ENCODE results near the gene CEP57L1. TPM values are rescaled to one million over a fixed set of nuclear protein-coding genes. Genes with fewer than 3 reads are reported as not detected.
"Not testable (repeated sequence)": the region's sequence is repeated elsewhere in the genome, so short reads cannot be mapped to it uniquely, and the experiment has no call there.

Gene CEP57L1
- total and polyA plus RNA-seq, 2 experiments from 2014 or later, result 11.9 to 18.7 TPM

DNA sequence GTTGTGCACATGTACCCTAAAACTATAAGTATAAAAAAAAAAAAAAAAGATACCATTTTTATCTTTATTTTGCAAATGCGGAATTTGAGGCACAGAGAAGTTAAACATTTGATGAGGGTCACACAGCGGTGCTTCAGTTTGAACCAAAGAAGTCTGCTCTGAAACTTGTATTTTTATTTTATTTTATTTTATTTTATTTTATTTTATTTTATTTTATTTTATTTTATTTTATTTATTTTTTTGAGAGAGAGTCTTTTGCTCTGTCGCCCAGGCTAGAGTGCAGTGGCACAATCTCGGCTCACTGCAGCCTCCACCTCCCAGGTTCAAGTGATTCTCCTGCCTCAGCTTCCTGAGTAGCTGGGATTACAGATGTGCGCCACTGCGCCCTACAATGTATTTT, 41.2 kb downstream of the CEP57L1 start:
- H3K27me3 ChIP-seq; H3K36me3 ChIP-seq (replicated peaks; ENCODE audit: insufficient read depth, low read depth); H3K4me3 ChIP-seq; H3K4me2 ChIP-seq; DNase-seq (ENCODE audit: low spot score); H3K79me2 ChIP-seq; H2AFZ ChIP-seq; H3K9me3 ChIP-seq (ENCODE audit: low read depth); H4K20me1 ChIP-seq (ENCODE audit: insufficient read depth, poor library complexity, severe bottlenecking); H3K27ac ChIP-seq; H3K4me1 ChIP-seq (ENCODE audit: insufficient read depth); H3K9me2 ChIP-seq (replicated peaks; ENCODE audit: insufficient read depth): not testable (repeated sequence)
- 97% methylated on average over 6 of the region's 6 CpGs for WGBS (ENCODE audit: low lambda C conversion rate, missing lambda C conversion rate)

DNA sequence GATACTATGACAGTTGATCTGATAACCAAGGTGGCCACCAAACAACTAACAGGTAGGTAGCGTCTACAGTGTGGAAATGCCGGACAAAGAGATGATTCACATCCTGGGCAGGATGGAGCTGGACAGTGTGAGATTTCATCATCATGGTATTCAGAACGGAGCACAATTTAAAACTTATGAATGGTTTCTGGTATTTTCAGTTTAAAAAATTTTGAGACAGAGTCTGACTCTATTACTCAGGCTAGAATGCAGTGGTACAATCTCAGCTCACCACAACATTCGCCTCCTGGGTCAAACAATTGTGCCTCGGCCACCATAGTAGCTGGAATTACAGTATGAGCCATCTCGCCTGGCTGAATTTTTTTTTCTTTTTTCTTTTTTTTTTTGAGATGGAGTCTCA, 43.8 kb downstream of the CEP57L1 start:
- H3K4me1 ChIP-seq (ENCODE audit: insufficient read depth), result no peaks in the 10 kb centered on the region
- no peaks in the 10 kb centered on the region for H3K79me2 ChIP-seq
- H3K36me3 ChIP-seq (replicated peaks; ENCODE audit: insufficient read depth, low read depth), result no peaks in the 10 kb centered on the region
- no peaks in the 10 kb centered on the region for H3K27me3 ChIP-seq
- TF ChIP-seq EZH2 (IDR thresholded peaks at IDR 0.05; ENCODE audit: borderline replicate concordance), result no peak
- TF ChIP-seq EZH2phosphoT487 (IDR thresholded peaks at IDR 0.05; ENCODE audit: low read depth, severe bottlenecking, unreplicated experiment), result no peak
- TF ChIP-seq, protein P1, sequence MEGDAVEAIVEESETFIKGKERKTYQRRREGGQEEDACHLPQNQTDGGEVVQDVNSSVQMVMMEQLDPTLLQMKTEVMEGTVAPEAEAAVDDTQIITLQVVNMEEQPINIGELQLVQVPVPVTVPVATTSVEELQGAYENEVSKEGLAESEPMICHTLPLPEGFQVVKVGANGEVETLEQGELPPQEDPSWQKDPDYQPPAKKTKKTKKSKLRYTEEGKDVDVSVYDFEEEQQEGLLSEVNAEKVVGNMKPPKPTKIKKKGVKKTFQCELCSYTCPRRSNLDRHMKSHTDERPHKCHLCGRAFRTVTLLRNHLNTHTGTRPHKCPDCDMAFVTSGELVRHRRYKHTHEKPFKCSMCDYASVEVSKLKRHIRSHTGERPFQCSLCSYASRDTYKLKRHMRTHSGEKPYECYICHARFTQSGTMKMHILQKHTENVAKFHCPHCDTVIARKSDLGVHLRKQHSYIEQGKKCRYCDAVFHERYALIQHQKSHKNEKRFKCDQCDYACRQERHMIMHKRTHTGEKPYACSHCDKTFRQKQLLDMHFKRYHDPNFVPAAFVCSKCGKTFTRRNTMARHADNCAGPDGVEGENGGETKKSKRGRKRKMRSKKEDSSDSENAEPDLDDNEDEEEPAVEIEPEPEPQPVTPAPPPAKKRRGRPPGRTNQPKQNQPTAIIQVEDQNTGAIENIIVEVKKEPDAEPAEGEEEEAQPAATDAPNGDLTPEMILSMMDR (IDR thresholded peaks at IDR 0.05; ENCODE audit: poor library complexity), result no peak
- H3K4me2 ChIP-seq, result no peak overlapping the region
- H3K4me3 ChIP-seq, result no peak overlapping the region
- no peaks in the 10 kb centered on the region for H3K9me2 ChIP-seq (replicated peaks; ENCODE audit: insufficient read depth)
- no peak for DNase-seq (ENCODE audit: low spot score)
- no peaks in the 10 kb centered on the region for H3K9me3 ChIP-seq (ENCODE audit: low read depth)
- no peak overlapping the region for H2AFZ ChIP-seq
- no peak overlapping the region for H3K27ac ChIP-seq
- no peaks in the 10 kb centered on the region for H4K20me1 ChIP-seq (ENCODE audit: insufficient read depth, poor library complexity, severe bottlenecking)
- WGBS (ENCODE audit: low lambda C conversion rate, missing lambda C conversion rate), result 95% methylated on average over 6 of the region's 6 CpGs

GRCh38 chr6:109142067-109142466, 46.8 kb downstream of the CEP57L1 start:
- H3K4me3 ChIP-seq, H3K27ac ChIP-seq, H2AFZ ChIP-seq: not testable (repeated sequence)

GRCh38 chr6:109143191-109143590, 47.9 kb downstream of the CEP57L1 start:
- no peak overlapping the region for H3K4me2 ChIP-seq
- no peaks in the 10 kb centered on the region for H3K4me1 ChIP-seq (ENCODE audit: insufficient read depth)
- no peak overlapping the region for H3K27ac ChIP-seq
- H3K9me3 ChIP-seq (ENCODE audit: low read depth), result no peaks in the 10 kb centered on the region
- no peak for DNase-seq (ENCODE audit: low spot score)
- no peaks in the 10 kb centered on the region for H3K27me3 ChIP-seq
- no peaks in the 10 kb centered on the region for H3K36me3 ChIP-seq (replicated peaks; ENCODE audit: insufficient read depth, low read depth)
- TF ChIP-seq EZH2phosphoT487 (IDR thresholded peaks at IDR 0.05; ENCODE audit: low read depth, severe bottlenecking, unreplicated experiment) (no peak), EZH2 (IDR thresholded peaks at IDR 0.05; ENCODE audit: borderline replicate concordance) (no peak)
- TF ChIP-seq, protein P1 (IDR thresholded peaks at IDR 0.05; ENCODE audit: poor library complexity), result no peak
- no peak overlapping the region for H3K4me3 ChIP-seq
- no peaks in the 10 kb centered on the region for H3K9me2 ChIP-seq (replicated peaks; ENCODE audit: insufficient read depth)
- H4K20me1 ChIP-seq (ENCODE audit: insufficient read depth, poor library complexity, severe bottlenecking), result no peaks in the 10 kb centered on the region
- no peak overlapping the region for H2AFZ ChIP-seq
- no peaks in the 10 kb centered on the region for H3K79me2 ChIP-seq

More at GRCh38 chr6:109142067-109142466, 46.8 kb downstream of the CEP57L1 start:
- DNase-seq (ENCODE audit: low spot score); H3K4me1 ChIP-seq (ENCODE audit: insufficient read depth); H3K4me2 ChIP-seq; H3K79me2 ChIP-seq; H3K9me2 ChIP-seq (replicated peaks; ENCODE audit: insufficient read depth); H3K27me3 ChIP-seq; H3K36me3 ChIP-seq (replicated peaks; ENCODE audit: insufficient read depth, low read depth); H3K9me3 ChIP-seq (ENCODE audit: low read depth); H4K20me1 ChIP-seq (ENCODE audit: insufficient read depth, poor library complexity, severe bottlenecking): not testable (repeated sequence)

DNA sequence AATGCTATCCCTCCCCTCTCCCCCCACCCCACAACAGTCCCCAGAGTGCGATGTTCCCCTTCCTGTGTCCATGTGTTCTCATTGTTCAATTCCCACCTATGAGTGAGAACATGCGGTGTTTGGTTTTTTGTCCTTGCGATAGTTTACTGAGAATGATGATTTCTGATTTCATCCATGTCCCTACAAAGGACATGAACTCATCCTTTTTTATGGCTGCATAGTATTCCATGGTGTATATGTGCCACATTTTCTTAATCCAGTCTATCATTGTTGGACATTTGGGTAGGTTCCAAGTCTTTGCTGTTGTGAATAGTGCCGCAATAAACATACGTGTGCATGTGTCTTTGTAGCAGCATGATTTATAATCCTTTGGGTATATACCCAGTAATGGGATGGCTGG, 52.9 kb downstream of the CEP57L1 start:
- H3K9me3 ChIP-seq (ENCODE audit: low read depth); H2AFZ ChIP-seq; H3K79me2 ChIP-seq; H3K4me2 ChIP-seq; H4K20me1 ChIP-seq (ENCODE audit: insufficient read depth, poor library complexity, severe bottlenecking); H3K27ac ChIP-seq; H3K36me3 ChIP-seq (replicated peaks; ENCODE audit: insufficient read depth, low read depth); H3K4me3 ChIP-seq; DNase-seq (ENCODE audit: low spot score); H3K4me1 ChIP-seq (ENCODE audit: insufficient read depth); H3K9me2 ChIP-seq (replicated peaks; ENCODE audit: insufficient read depth); H3K27me3 ChIP-seq: not testable (repeated sequence)
- 100% methylated on average over 5 of the region's 5 CpGs for WGBS (ENCODE audit: low lambda C conversion rate, missing lambda C conversion rate)

DNA sequence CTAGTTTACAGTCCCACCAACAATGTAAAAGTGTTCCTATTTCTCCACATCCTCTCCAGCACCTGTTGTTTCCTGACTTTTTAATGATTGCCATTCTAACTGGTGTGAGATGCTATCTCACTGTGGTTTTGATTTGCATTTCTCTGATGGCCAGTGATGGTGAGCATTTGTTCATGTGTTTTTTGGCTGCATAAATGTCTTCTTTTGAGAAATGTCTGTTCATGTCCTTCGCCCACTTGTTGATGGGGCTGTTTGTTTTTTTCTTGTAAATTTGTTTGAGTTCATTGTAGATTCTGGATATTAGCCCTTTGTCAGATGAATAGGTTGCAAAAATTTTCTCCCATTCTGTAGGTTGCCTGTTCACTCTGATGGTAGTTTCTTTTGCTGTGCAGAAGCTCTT, 53.4 kb downstream of the CEP57L1 start:
- H3K27me3 ChIP-seq; H3K9me3 ChIP-seq (ENCODE audit: low read depth); H3K9me2 ChIP-seq (replicated peaks; ENCODE audit: insufficient read depth); DNase-seq (ENCODE audit: low spot score); H3K4me2 ChIP-seq; H3K4me1 ChIP-seq (ENCODE audit: insufficient read depth); H3K4me3 ChIP-seq; H3K79me2 ChIP-seq; H4K20me1 ChIP-seq (ENCODE audit: insufficient read depth, poor library complexity, severe bottlenecking); H2AFZ ChIP-seq; H3K36me3 ChIP-seq (replicated peaks; ENCODE audit: insufficient read depth, low read depth); H3K27ac ChIP-seq: not testable (repeated sequence)
- 100% methylated on average over 1 of the region's 1 CpG for WGBS (ENCODE audit: low lambda C conversion rate, missing lambda C conversion rate)
